A549 treated with CpdA at 1 μM for 4 hours (cell line): Measurements from ENCODE around the gene RNASEH2A. TPM values are rescaled to one million over a fixed set of nuclear protein-coding genes. Genes with fewer than 3 reads are reported as not detected.

Experiments
- total RNA-seq: library from RNA; stranded (reverse); fragments of 200-300 nt; extraction: Qiagen RNA extraction; gene quantifications from 5 replicates; pipeline ENCODE4 v1.2.3, GENCODE V29; 2022; ENCODE audit warnings: low read depth

RNASEH2A gene
- total RNA-seq, result 26.5 to 49.9 TPM (median 42.8 TPM) in 5 replicates

DNA sequence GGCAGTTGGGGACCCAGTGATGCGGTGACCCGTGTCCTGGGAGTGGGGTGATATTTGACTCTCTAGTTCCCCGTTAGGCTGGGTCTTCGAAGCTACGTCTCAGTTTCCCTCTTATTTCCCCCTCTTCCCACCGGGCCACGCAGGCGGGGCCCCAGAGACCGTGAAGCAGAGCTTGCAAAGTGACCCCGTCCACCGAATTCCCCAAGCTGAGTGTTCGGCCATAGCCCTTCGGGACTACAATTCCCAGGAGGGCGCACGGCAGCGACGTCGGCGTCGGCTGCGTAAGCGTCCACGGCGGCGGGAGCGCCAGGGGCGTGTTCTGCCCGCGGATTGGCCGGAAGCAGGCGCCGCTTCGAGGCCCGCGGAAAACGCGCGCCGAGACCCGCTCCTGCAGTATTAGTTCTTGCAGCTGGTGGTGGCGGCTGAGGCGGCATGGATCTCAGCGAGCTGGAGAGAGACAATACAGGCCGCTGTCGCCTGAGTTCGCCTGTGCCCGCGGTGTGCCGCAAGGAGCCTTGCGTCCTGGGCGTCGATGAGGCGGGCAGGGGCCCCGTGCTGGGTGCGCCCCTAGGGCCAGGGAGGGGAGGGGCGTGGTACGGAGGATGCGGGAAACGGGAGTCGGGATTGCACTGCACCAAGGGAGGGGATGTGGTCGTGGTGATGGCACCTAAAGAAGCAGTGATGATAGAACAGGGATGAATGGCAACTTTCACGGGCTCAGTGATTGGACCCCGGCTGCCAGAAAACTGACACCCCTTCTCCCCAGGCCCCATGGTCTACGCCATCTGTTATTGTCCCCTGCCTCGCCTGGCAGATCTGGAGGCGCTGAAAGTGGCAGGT lies at the start of gene RNASEH2A:
Gene RNASEH2A, plus strand, starts transcription at position 343 of the 840 bp plus-strand sequence. Its CDS starts 90 bp downstream, at position 433.

DNA sequence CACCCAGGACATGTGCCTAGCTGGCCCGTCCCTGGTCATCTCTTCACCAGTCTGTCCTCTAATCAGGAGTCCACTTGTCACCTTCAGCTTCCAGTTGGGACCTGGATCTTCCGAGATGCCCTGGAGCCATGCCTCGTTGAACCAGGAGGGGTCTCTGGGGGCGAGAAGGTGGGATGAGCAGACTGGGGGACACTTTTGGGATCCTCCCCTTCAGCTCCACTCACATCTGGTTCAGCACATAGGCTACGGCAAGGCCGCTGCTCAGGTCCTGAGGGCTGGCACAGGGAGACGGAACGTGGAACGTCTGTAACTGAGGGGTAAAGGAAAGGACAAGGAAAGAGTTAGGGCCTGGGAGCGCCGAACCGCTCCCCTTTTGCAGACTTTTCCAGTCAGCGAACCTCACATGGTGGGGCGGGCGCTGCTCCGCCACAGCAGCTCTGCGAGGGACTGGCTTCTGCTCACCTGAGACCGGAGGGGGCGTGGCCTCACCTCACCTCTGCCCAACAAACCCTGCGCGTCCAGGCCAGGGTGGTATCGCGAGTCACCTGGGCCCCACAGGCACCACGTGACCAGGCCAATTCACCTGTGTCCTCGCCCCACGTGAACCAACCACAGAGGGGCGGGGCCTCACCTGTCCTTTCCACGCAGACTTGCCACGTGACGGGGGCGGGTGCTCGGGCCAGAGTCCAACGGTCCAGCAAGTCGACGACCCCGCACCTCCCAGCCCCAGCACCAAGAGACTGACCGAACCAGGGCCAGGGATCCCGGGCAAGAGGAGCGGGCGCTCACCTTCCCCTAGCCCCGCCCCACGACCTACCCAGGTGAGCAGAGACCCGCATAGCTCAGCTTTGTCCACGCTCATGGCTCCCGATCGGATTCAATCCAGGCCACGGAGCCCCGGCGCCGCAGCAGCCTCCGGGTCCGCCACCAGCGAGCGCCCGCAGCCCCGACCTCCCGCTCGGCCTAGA lies 31.5 kb upstream of the RNASEH2A start, which contains the start of gene HOOK2:
Gene HOOK2, minus strand, starts transcription at position 965 of the 968 bp plus-strand sequence. Its CDS starts 103 bp downstream, at position 862.

DNA sequence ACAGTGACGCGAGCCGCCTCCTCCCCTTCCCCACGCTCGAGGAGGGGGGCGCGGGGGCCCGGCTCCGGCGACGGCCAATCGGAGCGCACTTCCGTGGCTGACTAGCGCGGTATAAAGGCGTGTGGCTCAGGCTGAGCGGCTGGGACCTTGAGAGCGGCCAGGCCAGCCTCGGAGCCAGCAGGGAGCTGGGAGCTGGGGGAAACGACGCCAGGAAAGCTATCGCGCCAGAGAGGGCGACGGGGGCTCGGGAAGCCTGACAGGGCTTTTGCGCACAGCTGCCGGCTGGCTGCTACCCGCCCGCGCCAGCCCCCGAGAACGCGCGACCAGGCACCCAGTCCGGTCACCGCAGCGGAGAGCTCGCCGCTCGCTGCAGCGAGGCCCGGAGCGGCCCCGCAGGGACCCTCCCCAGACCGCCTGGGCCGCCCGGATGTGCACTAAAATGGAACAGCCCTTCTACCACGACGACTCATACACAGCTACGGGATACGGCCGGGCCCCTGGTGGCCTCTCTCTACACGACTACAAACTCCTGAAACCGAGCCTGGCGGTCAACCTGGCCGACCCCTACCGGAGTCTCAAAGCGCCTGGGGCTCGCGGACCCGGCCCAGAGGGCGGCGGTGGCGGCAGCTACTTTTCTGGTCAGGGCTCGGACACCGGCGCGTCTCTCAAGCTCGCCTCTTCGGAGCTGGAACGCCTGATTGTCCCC lies 14.9 kb upstream of the RNASEH2A start, which contains the start of gene JUNB:
Gene JUNB, plus strand, starts transcription at position 142 of the 706 bp plus-strand sequence. Its CDS starts 286 bp downstream, at position 428.

DNA sequence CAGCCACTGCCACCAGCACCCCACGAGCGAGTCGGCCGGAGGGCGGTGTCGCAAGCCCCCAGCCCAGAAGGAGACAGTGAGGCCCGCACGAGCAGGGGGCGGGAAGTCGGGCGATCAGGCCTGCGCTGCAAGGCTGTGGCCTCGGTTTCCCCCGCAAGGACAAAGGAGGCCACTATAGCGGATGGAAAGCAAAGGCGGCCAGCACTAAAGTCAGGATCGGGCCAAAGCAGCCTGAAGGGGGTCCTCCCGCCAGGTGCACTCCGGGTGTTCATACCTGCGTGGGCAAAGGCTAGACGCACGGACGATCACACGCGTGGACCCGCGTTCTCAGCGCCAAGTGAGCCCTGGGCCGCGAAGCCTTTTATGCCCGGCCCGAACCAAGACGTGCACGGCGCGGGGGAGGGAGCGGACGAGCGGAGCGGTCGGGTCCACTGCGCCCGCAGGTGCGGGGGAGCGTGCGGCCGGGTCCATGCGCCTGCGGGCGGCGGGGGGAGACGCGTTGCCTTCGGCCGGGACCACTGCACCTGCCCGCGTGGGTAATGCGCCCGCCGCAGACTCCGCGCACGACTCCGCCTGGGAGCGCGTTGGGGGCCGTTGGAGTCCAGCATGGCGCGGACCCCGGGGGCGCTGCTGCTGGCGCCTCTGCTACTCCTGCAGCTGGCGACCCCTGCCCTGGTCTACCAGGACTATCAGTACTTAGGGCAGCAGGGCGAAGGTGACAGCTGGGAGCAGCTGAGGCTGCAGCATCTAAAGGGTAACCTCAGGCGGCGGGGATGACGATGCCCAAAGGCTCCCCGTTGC lies 4.7 kb upstream of the RNASEH2A start, which contains the start of the genes PRDX2 and THSD8:
Gene PRDX2, minus strand, starts transcription at position 335 of the 801 bp plus-strand sequence. CDS start 539 bp downstream, outside the sequence.
Gene THSD8, plus strand, starts transcription at position 604 of the 801 bp plus-strand sequence. Its CDS starts 3 bp downstream, at position 607.

DNA sequence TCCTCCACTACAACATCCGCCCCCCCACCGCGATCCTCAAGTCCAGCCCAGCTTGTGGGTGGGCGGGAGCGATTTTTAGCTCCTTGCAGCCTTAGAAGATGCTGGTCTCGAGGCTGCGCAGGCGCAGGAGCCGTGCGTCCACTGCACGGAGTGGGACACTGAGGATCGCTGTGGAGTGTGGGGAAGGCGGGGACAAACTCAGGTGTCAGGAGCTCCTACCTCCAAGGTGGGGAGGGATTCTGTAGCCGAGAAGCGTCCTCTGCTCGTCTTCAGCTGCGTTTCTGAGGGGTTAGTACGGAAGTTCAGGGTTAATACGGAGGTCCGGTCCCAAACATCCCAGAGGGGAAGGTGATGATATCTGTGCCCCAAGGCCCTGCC lies 28.2 kb downstream of the RNASEH2A start, which contains the start of gene RTBDN:
Gene RTBDN, minus strand, starts transcription at position 14 of the 378 bp plus-strand sequence. CDS start 4,600 bp downstream, outside the sequence.

DNA sequence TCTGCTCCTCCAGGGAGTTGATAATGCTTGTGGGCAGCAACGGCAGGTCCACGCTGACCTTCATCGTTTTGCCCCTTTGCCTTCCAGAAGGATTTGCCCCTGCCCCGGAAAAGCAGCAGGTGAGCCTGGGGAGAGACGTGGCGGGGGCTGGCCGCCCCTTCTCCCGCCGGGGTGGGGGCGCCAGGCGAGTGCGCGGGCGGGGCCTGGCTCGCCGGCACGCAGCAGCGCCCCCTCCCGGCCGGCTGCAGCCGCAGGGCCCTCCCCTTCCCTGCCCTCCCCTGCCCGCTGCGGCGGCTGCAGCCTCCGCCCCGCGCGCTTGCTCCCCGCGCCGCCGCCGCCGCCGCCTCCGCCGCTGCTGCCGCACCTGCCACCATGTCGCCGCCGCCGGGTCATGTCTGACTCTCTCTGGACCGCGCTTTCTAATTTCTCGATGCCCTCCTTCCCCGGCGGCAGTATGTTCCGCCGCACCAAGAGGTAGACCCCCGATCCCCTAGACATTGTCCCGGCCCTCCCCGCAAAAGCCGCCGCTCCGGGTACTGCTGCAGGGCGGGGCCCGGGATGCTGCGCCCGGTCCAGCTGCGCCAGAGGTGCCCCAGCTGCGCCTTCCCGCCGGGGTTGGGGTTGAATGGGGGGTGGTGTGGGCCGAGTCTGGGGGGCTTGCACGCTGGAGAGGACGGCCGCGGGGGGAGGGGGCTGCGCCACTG lies 31.9 kb downstream of the RNASEH2A start, which contains the start of gene MAST1:
Gene MAST1, plus strand, starts transcription at position 334 of the 704 bp plus-strand sequence. Its CDS starts 58 bp downstream, at position 392.

Other genes starting within 250 kb of the RNASEH2A start
- gene ZNF490, start 195.8 kb upstream of the RNASEH2A start, total RNA-seq, result 0.55 to 0.78 TPM (median 0.62 TPM) in 5 replicates
- gene ZNF791, start 195.7 kb upstream of the RNASEH2A start, total RNA-seq, result 4.2 to 7.9 TPM (median 5.0 TPM) in 5 replicates
- 16.4 to 20.7 TPM (median 17.5 TPM) in 5 replicates for gene MAN2B1, start 139.8 kb upstream of the RNASEH2A start, total RNA-seq
- 7.6 to 13.8 TPM (median 10.8 TPM) in 5 replicates for gene WDR83, start 139.8 kb upstream of the RNASEH2A start, total RNA-seq
- gene DHPS, start 124.7 kb upstream of the RNASEH2A start, total RNA-seq, result 42.7 to 54.1 TPM (median 50.9 TPM) in 5 replicates
- not detected in 5 replicates for gene GNG14, start 118.6 kb upstream of the RNASEH2A start, total RNA-seq
- 9.4 to 13.1 TPM (median 11.1 TPM) in 5 replicates for gene FBXW9, start 110.0 kb upstream of the RNASEH2A start, total RNA-seq
- 26.5 to 38.1 TPM (median 34.8 TPM) in 5 replicates for gene TNPO2, start 82.7 kb upstream of the RNASEH2A start, total RNA-seq
- gene TRIR, start 71.9 kb upstream of the RNASEH2A start, total RNA-seq, result 154 to 217 TPM (median 198 TPM) in 5 replicates
- 66.0 to 99.1 TPM (median 96.6 TPM) in 5 replicates for gene GET3, start 69.1 kb upstream of the RNASEH2A start, total RNA-seq
- 0.05 to 0.10 TPM (median 0.08 TPM) in 3 of 5 replicates, not detected in the others for gene BEST2, start 54.8 kb upstream of the RNASEH2A start, total RNA-seq
- gene HOOK2, start 31.0 kb upstream of the RNASEH2A start, total RNA-seq, result 9.1 to 13.2 TPM (median 10.1 TPM) in 5 replicates
- gene JUNB, start 15.1 kb upstream of the RNASEH2A start, total RNA-seq, result 80.8 to 152 TPM (median 131 TPM) in 5 replicates
- 0.41 to 0.94 TPM (median 0.74 TPM) in 5 replicates for gene PRDX2, start 4.8 kb upstream of the RNASEH2A start, total RNA-seq
- 8.2 to 20.2 TPM (median 11.8 TPM) in 4 of 5 replicates, not detected in the other for gene THSD8, start 4.5 kb upstream of the RNASEH2A start, total RNA-seq
- 0.10 to 0.77 TPM (median 0.27 TPM) in 4 of 5 replicates, not detected in the other for gene RTBDN, start 28.0 kb downstream of the RNASEH2A start, total RNA-seq
- gene MAST1, start 31.9 kb downstream of the RNASEH2A start, total RNA-seq, result 1.0 to 3.0 TPM (median 1.9 TPM) in 5 replicates
- 26.4 to 33.8 TPM (median 31.6 TPM) in 5 replicates for gene DNASE2, start 74.9 kb downstream of the RNASEH2A start, total RNA-seq
- 0.08 TPM in 1 of 5 replicates, not detected in the others for gene KLF1, start 80.6 kb downstream of the RNASEH2A start, total RNA-seq
- 8.9 to 12.5 TPM (median 9.9 TPM) in 5 replicates for gene GCDH, start 84.6 kb downstream of the RNASEH2A start, total RNA-seq
- 0.23 to 0.55 TPM (median 0.40 TPM) in 5 replicates for gene SYCE2, start 112.7 kb downstream of the RNASEH2A start, total RNA-seq
- 77.7 to 87.4 TPM (median 81.4 TPM) in 5 replicates for gene FARSA, start 127.1 kb downstream of the RNASEH2A start, total RNA-seq
- 606 to 640 TPM (median 607 TPM) in 5 replicates for gene CALR, start 132.0 kb downstream of the RNASEH2A start, total RNA-seq
- 73.6 to 84.7 TPM (median 79.2 TPM) in 5 replicates for gene RAD23A, start 139.3 kb downstream of the RNASEH2A start, total RNA-seq
- gene GADD45GIP1, start 150.6 kb downstream of the RNASEH2A start, total RNA-seq, result 30.1 to 55.5 TPM (median 52.4 TPM) in 5 replicates
- 0.09 to 0.16 TPM in 2 of 5 replicates, not detected in the others for gene DAND5, start 163.0 kb downstream of the RNASEH2A start, total RNA-seq
- 3.8 to 5.0 TPM (median 4.2 TPM) in 5 replicates for gene NFIX, start 188.9 kb downstream of the RNASEH2A start, total RNA-seq